ENCODE results near the gene ZBTB45. TPM values are rescaled to one million over a fixed set of nuclear protein-coding genes. Genes with fewer than 3 reads are reported as not detected.

Gene ZBTB45
- total and polyA plus RNA-seq, 9 of the 15 experiments (the other 6 are each of a cell fraction or from before 2014, with no cell fraction given), result 0.08 to 16.1 (median 1.8) TPM

GRCh38 chr19:58498316-58499020 is 21.1 kb downstream of the ZBTB45 start:
- CTCF ChIA-PET (ENCODE audit: low intra/inter-chr PET ratio), result no interaction called here
- TF ChIP-seq ZNF740 (CRISPR knock-in tag; IDR thresholded peaks at IDR 0.05) (0 out of 2 replicates have a peak, but pooled peaks have one; percentile 10), ZNF740 (tag; IDR thresholded peaks at IDR 0.05) (no peak), HDAC2 (IDR thresholded peaks at IDR 0.05) (0 out of 2 replicates have a peak, but pooled peaks have one; percentile 29), NFIC (IDR thresholded peaks at IDR 0.05) (0 out of 2 replicates have a peak, but pooled peaks have one; percentile 13), JUN (IDR thresholded peaks at IDR 0.05; ENCODE audit: borderline replicate concordance, low read depth, low read length) (no peak), JUN (CRISPR knock-in tag; IDR thresholded peaks at IDR 0.05; ENCODE audit: borderline replicate concordance) (0 out of 2 replicates have a peak, but pooled peaks have one; percentile 35), ETV1 (tag; conservative IDR thresholded peaks at IDR 0.05; ENCODE audit: low read depth) (peak; percentile 29; the same call in 1 of the 2 replicates), ZZZ3 (IDR thresholded peaks at IDR 0.05) (no peak), RB1 (IDR thresholded peaks at IDR 0.05; ENCODE audit: low read depth) (0 out of 2 replicates have a peak, but pooled peaks have one; percentile 3), SAP30 (IDR thresholded peaks at IDR 0.05; ENCODE audit: borderline replicate concordance, insufficient read depth, low read depth, low read length, poor library complexity, severe bottlenecking) (peak; percentile 61), ERF (CRISPR knock-in tag; IDR thresholded peaks at IDR 0.05) (no peak)
- Histone ChIP-seq H3K9me3 (replicated peaks; ENCODE audit: control insufficient read depth, insufficient read depth, low read depth, low read length) (no peaks in the 10 kb centered on the region), H3K9me1 (ENCODE audit: control insufficient read depth, insufficient read depth, low read length) (no peaks in the 10 kb centered on the region), H3K4me1 (replicated peaks in 1 of 2; ENCODE audit: control insufficient read depth in 2 of 2, insufficient read depth in 2 of 2, low read length in 2 of 2) (peaks cover 22 to 32% of the 10 kb centered on the region in 2 experiments; a peak in 4 of 5 replicates), H3K9ac (ENCODE audit: insufficient read depth in 1 of 2, low read depth in 2 of 2, low read length in 2 of 2) (peak overlapping the region; percentile 80 to 99), H3K36me3 (ENCODE audit: control insufficient read depth, insufficient read depth, low read length) (peaks cover 4% of the 10 kb centered on the region; the same call in 1 of the 3 replicates), H4K20me1 (replicated peaks; ENCODE audit: control insufficient read depth, insufficient read depth, low read length) (no peaks in the 10 kb centered on the region), H2AFZ (ENCODE audit: low read depth, low read length) (peak overlapping the region; percentile 83), H3K27me3 (ENCODE audit: control insufficient read depth in 2 of 2, insufficient read depth in 2 of 2, low read length in 2 of 2) (no peaks in the 10 kb centered on the region), H3K27ac (ENCODE audit: extremely low read depth, low read depth, low read length) (peak overlapping the region; percentile 73), H3K4me2 (ENCODE audit: insufficient read depth, low read length) (peak overlapping the region; percentile 97), H3K79me2 (ENCODE audit: control insufficient read depth, insufficient read depth, low read length) (peaks cover 45% of the 10 kb centered on the region), H3K4me3 (peak overlapping the region; percentile 67)
- POLR2A ChIA-PET, result interaction anchor here (3.1 kb wide), 1 partner anchor 21 kb away, joined by 14 read pairs; the partner anchor contains the start of gene ZBTB45
- peak; percentile 5 for ATAC-seq
- in situ Hi-C loops (cut with MboI), result no loop called here
- TSS peak; percentile 82 for BruUV-seq (replicated peaks)
- FAIRE-seq, result no peak
- peak in 2 of 4 experiments; percentile 21 to 33 for DNase-seq (ENCODE audit: extremely low read depth in 1 of 4, low spot score in 3 of 4)
- intact Hi-C loops (cut with micrococcal nuclease), result no loop called here
- whole genome bisulfite sequencing (ENCODE audit: insufficient coverage, low coverage, missing lambda C conversion rate), result 1% methylated on average over 17 of the region's 22 CpGs

Data from K562 (cell line).